IMR-90 (cell line): ENCODE results near the gene FXR2. TPM values are rescaled to one million over a fixed set of nuclear protein-coding genes. Genes with fewer than 3 reads are reported as not detected.
A peak's percentile ranks its signal among the peaks of the same experiment; 100 is the strongest.

Experiments
- ATAC-seq: fragments of 200-7000 bp; cut with Tn5 transposase; 2 replicates; pipeline ENCODE4 v1.9.1; 2020; ENCODE audit warnings: low read depth, mild to moderate bottlenecking, moderate library complexity
- BruUV-seq: library from RNA; stranded (reverse); fragments of 400-500 nt; replicated peaks from 2 replicates; lab custom pipeline; 2021; lab: Mats Ljungman, UMichigan
- CTCF ChIA-PET: fragments of 300-600 bp; formaldehyde crosslinking; extraction: SDS; loops from one replicate; lab custom pipeline; 2021; ENCODE audit warnings: antibody characterized with exemption; lab: Yijun Ruan, JAX
- POLR2A ChIA-PET: fragments of 300-600 bp; sonication (Branson Sonifier 250); formaldehyde crosslinking; loops from one replicate; lab custom pipeline; 2022; ENCODE audit warnings: antibody characterized with exemption; ENCODE audit not compliant: unreplicated experiment; lab: Charles Lee
- DNase-seq: peaks from one replicate; pipeline ENCODE4 v3.0.0; 2013
- H2AFZ ChIP-seq: replicated peaks from 2 replicates; pipeline ENCODE3; 2013; ENCODE audit warnings: low read length, mild to moderate bottlenecking; ENCODE audit not compliant: poor library complexity
- H2AK5ac ChIP-seq: 2 replicates; pipeline ENCODE4 v1.6.1; 2013; ENCODE audit warnings: low read depth, low read length, inconsistent platforms
- H2AK9ac ChIP-seq: replicated peaks from 2 replicates; pipeline ENCODE3; 2013; ENCODE audit warnings: mild to moderate bottlenecking, low read depth, low read length, moderate library complexity; ENCODE audit not compliant: poor library complexity
- H2BK120ac ChIP-seq: 2 replicates; pipeline ENCODE4 v1.6.1; 2013; ENCODE audit warnings: low read depth, low read length, inconsistent platforms
- H2BK15ac ChIP-seq: 3 replicates; pipeline ENCODE4 v1.6.1; 2013; ENCODE audit warnings: low read depth, low read length, inconsistent platforms
- H2BK20ac ChIP-seq: 2 replicates; pipeline ENCODE4 v1.6.1; 2013; ENCODE audit warnings: low read depth, mild to moderate bottlenecking, inconsistent platforms, low read length, moderate library complexity
- H2BK5ac ChIP-seq: 2 replicates; pipeline ENCODE4 v1.6.1; 2013; ENCODE audit warnings: mild to moderate bottlenecking, low read depth, low read length, inconsistent platforms; ENCODE audit not compliant: poor library complexity, severe bottlenecking
- H3K14ac ChIP-seq: replicated peaks from 2 replicates; pipeline ENCODE4 v1.6.1; 2013; ENCODE audit warnings: low read depth, low read length, inconsistent platforms
- H3K18ac ChIP-seq: 2 replicates; pipeline ENCODE4 v1.6.1; 2013; ENCODE audit warnings: low read depth, low read length, control low read depth
- H3K23ac ChIP-seq: 2 replicates; pipeline ENCODE4 v1.6.1; 2013; ENCODE audit warnings: low read depth, low read length, inconsistent platforms
- H3K27ac ChIP-seq: 2 replicates; pipeline ENCODE4 v1.5.1; 2013; ENCODE audit warnings: mild to moderate bottlenecking, control low read depth, low read length; ENCODE audit not compliant: insufficient read depth
- H3K27me3 ChIP-seq: 2 replicates; pipeline ENCODE4 v1.6.1; 2013; ENCODE audit warnings: low read length; ENCODE audit not compliant: control insufficient read depth, insufficient read depth
- H3K36me3 ChIP-seq: 2 replicates; pipeline ENCODE4 v1.6.1; 2013; ENCODE audit warnings: low read length, mixed read lengths; ENCODE audit not compliant: control insufficient read depth, insufficient read depth
- H3K4ac ChIP-seq: 2 replicates; pipeline ENCODE4 v1.6.1; 2013; ENCODE audit warnings: low read depth, low read length, inconsistent platforms
- H3K4me1 ChIP-seq: 2 replicates; pipeline ENCODE4 v1.6.1; 2013; ENCODE audit warnings: low read length, mixed read lengths; ENCODE audit not compliant: control insufficient read depth, insufficient read depth
- H3K4me2 ChIP-seq: 2 replicates; pipeline ENCODE4 v1.6.1; 2013; ENCODE audit warnings: low read depth, mild to moderate bottlenecking, control low read depth, low read length, moderate library complexity
- H3K4me3 ChIP-seq: 2 replicates; pipeline ENCODE4 v1.5.1; 2013; ENCODE audit warnings: low read depth, mild to moderate bottlenecking, control low read depth, low read length, moderate library complexity; ENCODE audit not compliant: insufficient read depth
- H3K56ac ChIP-seq: 2 replicates; pipeline ENCODE4 v1.6.1; 2013; ENCODE audit warnings: low read length, inconsistent platforms; ENCODE audit not compliant: insufficient read depth; ENCODE audit errors: extremely low read depth
- H3K79me1 ChIP-seq, 2 experiments: 2 replicates each; pipeline ENCODE4 v1.6.1; 2013; ENCODE audit warnings: low read length in 2 of 2, inconsistent platforms in 1 of 2, low read depth in 1 of 2
- H3K9ac ChIP-seq: 2 replicates; pipeline ENCODE4 v1.6.1; 2013; ENCODE audit warnings: low read depth, low read length, control low read depth
- H3K9me1 ChIP-seq: 2 replicates; pipeline ENCODE4 v1.6.1; 2013; ENCODE audit warnings: low read length, inconsistent platforms; ENCODE audit not compliant: insufficient read depth
- H3K9me3 ChIP-seq: 2 replicates; pipeline ENCODE4 v1.6.1; 2013; ENCODE audit warnings: low read length; ENCODE audit not compliant: control insufficient read depth, insufficient read depth
- H4K20me1 ChIP-seq: 2 replicates; pipeline ENCODE4 v1.6.1; 2013; ENCODE audit warnings: low read length, inconsistent platforms; ENCODE audit not compliant: insufficient read depth
- H4K5ac ChIP-seq: 2 replicates; pipeline ENCODE4 v1.6.1; 2013; ENCODE audit warnings: mild to moderate bottlenecking, low read depth, low read length, control low read depth
- H4K8ac ChIP-seq, 2 experiments: 2 replicates each; pipeline ENCODE4 v1.6.1; 2013; ENCODE audit warnings: low read depth in 2 of 2, low read length in 2 of 2, control low read depth in 1 of 2, inconsistent platforms in 1 of 2
- H4K91ac ChIP-seq: 2 replicates; pipeline ENCODE4 v1.6.1; 2013; ENCODE audit warnings: low read depth, low read length, inconsistent platforms; ENCODE audit not compliant: insufficient read depth
- BHLHE40 ChIP-seq: fragments of 150-350 bp; IDR thresholded peaks from 2 replicates; pipeline ENCODE4 v1.6.1; 2016; ENCODE audit warnings: mild to moderate bottlenecking, low read depth, low read length
- CEBPB ChIP-seq: IDR thresholded peaks from 2 replicates; pipeline ENCODE4 v1.6.1; 2012; ENCODE audit warnings: low read depth, low read length, improper control_type of control experiment
- CHD1 ChIP-seq: IDR thresholded peaks from 2 replicates; pipeline ENCODE4 v1.6.1; 2012; ENCODE audit warnings: low read depth, low read length, improper control_type of control experiment
- CTCF ChIP-seq: conservative IDR thresholded peaks from 2 replicates; pipeline ENCODE4 v1.5.1; 2012; ENCODE audit warnings: mild to moderate bottlenecking, low read depth, low read length, improper control_type of control experiment
- FOS ChIP-seq: fragments of 150-350 bp; IDR thresholded peaks from 2 replicates; pipeline ENCODE4 v1.6.1; 2016; ENCODE audit warnings: low read depth, low read length
- MAFK ChIP-seq: IDR thresholded peaks from 2 replicates; pipeline ENCODE4 v1.6.1; 2012; ENCODE audit warnings: low read depth, low read length, improper control_type of control experiment
- MAZ ChIP-seq: IDR thresholded peaks from 2 replicates; pipeline ENCODE4 v1.6.1; 2012; ENCODE audit warnings: low read depth, mild to moderate bottlenecking, low read length, improper control_type of control experiment, moderate library complexity, borderline replicate concordance
- MXI1 ChIP-seq: IDR thresholded peaks from 2 replicates; pipeline ENCODE4 v1.6.1; 2012; ENCODE audit warnings: low read depth, mild to moderate bottlenecking, low read length, moderate library complexity, borderline replicate concordance
- NFE2L2 ChIP-seq: fragments of 150-350 bp; IDR thresholded peaks from 2 replicates; pipeline ENCODE4 v1.6.1; 2016; ENCODE audit warnings: low read depth, mild to moderate bottlenecking, low read length
- POLR2A ChIP-seq: IDR thresholded peaks from 2 replicates; pipeline ENCODE4 v1.6.1; 2012; ENCODE audit warnings: mild to moderate bottlenecking, low read depth, low read length
- RAD21 ChIP-seq: IDR thresholded peaks from 2 replicates; pipeline ENCODE4 v1.6.1; 2012; ENCODE audit warnings: low read length, improper control_type of control experiment
- RCOR1 ChIP-seq: IDR thresholded peaks from 2 replicates; pipeline ENCODE4 v1.6.1; 2012; ENCODE audit warnings: mild to moderate bottlenecking, low read length, improper control_type of control experiment; ENCODE audit not compliant: insufficient replicate concordance
- RFX5 ChIP-seq: IDR thresholded peaks from 2 replicates; pipeline ENCODE4 v1.8.0; 2012; ENCODE audit warnings: low read depth, mild to moderate bottlenecking, low read length, moderate library complexity
- SMC3 ChIP-seq: fragments of 150-350 bp; IDR thresholded peaks from 2 replicates; pipeline ENCODE4 v1.6.1; 2016; ENCODE audit warnings: low read depth, mild to moderate bottlenecking, antibody characterized with exemption, low read length, moderate library complexity
- WGBS, 2 experiments: methylation state at CpG; one replicate each; pipeline versions ENCODE4 v1.1.5 to v1.1.7; 2013; ENCODE audit warnings: missing lambda C conversion rate in 2 of 2; ENCODE audit not compliant: insufficient read length in 1 of 2; ENCODE audit errors: extremely low coverage in 2 of 2; 5-methylcytosine and 5-hydroxymethylcytosine counted together
- dilution Hi-C: fragments of 300-500 bp; cut with HindIII; formaldehyde crosslinking; loops from one replicate; pipeline ENCODE4 v1.14.3; 2018; ENCODE audit warnings: low sequenced_read_pairs; ENCODE audit not compliant: unreplicated experiment
- in situ Hi-C: fragments of 300-500 bp; cut with MboI; formaldehyde crosslinking; loops from 3 replicates; pipeline ENCODE4 v1.14.3; 2019; ENCODE audit warnings: low sequenced_read_pairs, inconsistent platforms, mixed read lengths
- intact Hi-C: fragments of 100-400 bp; cut with micrococcal nuclease; formaldehyde crosslinking; loops from 2 replicates; pipeline ENCODE4 v1.10.0; 2022
- polyA plus RNA-seq, 3 experiments: library from polyadenylated mRNA; depleted of rRNA; stranded (reverse); fragments of >200 nt; gene quantifications; 2 replicates each; pipeline ENCODE4 v1.2.3, GENCODE V29; 2012; ENCODE audit warnings: low replicate concordance in 1 of 3
- total RNA-seq: library from RNA; depleted of rRNA; stranded (reverse); fragments of >200 nt; gene quantifications from 2 replicates; pipeline ENCODE4 v1.2.3, GENCODE V29; 2012
- TF ChIP-seq, protein P1 (sequence below): fragments of 150-350 bp; IDR thresholded peaks from 2 replicates; pipeline ENCODE4 v1.6.1; 2017; ENCODE audit warnings: mild to moderate bottlenecking, antibody characterized with exemption, low read length, low read depth
- TF ChIP-seq, protein P2 (sequence below): fragments of 150-350 bp; IDR thresholded peaks from 2 replicates; pipeline ENCODE4 v1.6.1; 2016; ENCODE audit warnings: low read depth, mild to moderate bottlenecking, low read length, moderate library complexity, borderline replicate concordance

FXR2 gene
- total and polyA plus RNA-seq, 2 of the 4 experiments (the other 2 are of a cell fraction) = 39.1 to 55.9 TPM

GRCh38 chr17:7626307-7626706, 11.6 kb upstream of the FXR2 start:
- Histone ChIP-seq H3K9me3 (no peaks in the 10 kb centered on the region), H3K4me3 (no peak overlapping the region), H3K79me1 (peaks cover 6 to 12% of the 10 kb centered on the region in 2 experiments), H2BK120ac (no peak overlapping the region), H2AFZ (no peak overlapping the region), H3K4me2 (peak overlapping the region; percentile 91; the same call in 1 of the 2 replicates), H3K18ac (no peak overlapping the region), H2BK5ac (no peak overlapping the region), H2AK5ac (peak overlapping the region; percentile 2; the same call in 1 of the 2 replicates), H2AK9ac (no peak overlapping the region), H3K9ac (peak overlapping the region; percentile 98; the same call in 1 of the 2 replicates), H3K27ac (no peak overlapping the region), H4K91ac (no peak overlapping the region), H3K27me3 (no peaks in the 10 kb centered on the region), H3K14ac (no peak overlapping the region; the same call in 1 of the 2 replicates), H4K20me1 (no peaks in the 10 kb centered on the region), H3K56ac (no peak overlapping the region), H3K36me3 (peaks cover 4% of the 10 kb centered on the region), H2BK15ac (no peak overlapping the region), H4K5ac (no peak overlapping the region), H3K4me1 (peaks cover 4% of the 10 kb centered on the region; the same call in 1 of the 2 replicates), H3K23ac (0 out of 2 replicates have a peak overlapping the region, but pooled peaks have one; percentile 1), H3K4ac (no peak overlapping the region), H4K8ac (no peak overlapping the region), H3K9me1 (no peaks in the 10 kb centered on the region), H2BK20ac (no peak overlapping the region)
- no peak for DNase-seq
- intact Hi-C loops = no loop called here
- in situ Hi-C loops = no loop called here
- BruUV-seq = no TSS peak
- CTCF ChIA-PET = interaction anchor here (0.7 kb wide), 1 partner anchor 61 kb away, joined by 3 read pairs; the partner anchor contains the start of gene TP53
- POLR2A ChIA-PET = no interaction called here
- 94% methylated on average over 4 of the region's 7 CpGs; no CpG with 5 or more reads in 1 of the 2 experiments for WGBS, 2 experiments
- no peak for ATAC-seq
- TF ChIP-seq, protein P1, sequence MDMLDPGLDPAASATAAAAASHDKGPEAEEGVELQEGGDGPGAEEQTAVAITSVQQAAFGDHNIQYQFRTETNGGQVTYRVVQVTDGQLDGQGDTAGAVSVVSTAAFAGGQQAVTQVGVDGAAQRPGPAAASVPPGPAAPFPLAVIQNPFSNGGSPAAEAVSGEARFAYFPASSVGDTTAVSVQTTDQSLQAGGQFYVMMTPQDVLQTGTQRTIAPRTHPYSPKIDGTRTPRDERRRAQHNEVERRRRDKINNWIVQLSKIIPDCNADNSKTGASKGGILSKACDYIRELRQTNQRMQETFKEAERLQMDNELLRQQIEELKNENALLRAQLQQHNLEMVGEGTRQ = no peak
- TF ChIP-seq CHD1 = no peak
- no peak for TF ChIP-seq RCOR1
- TF ChIP-seq FOS = no peak
- TF ChIP-seq CTCF = no peak
- no peak for TF ChIP-seq MAFK
- no peak for TF ChIP-seq POLR2A
- no peak for TF ChIP-seq MXI1
- TF ChIP-seq BHLHE40 = no peak
- TF ChIP-seq NFE2L2 = no peak
- no peak for TF ChIP-seq CEBPB
- TF ChIP-seq RFX5 = no peak
- TF ChIP-seq MAZ = no peak
- TF ChIP-seq SMC3 = no peak
- no peak for TF ChIP-seq RAD21
- TF ChIP-seq, protein P2, sequence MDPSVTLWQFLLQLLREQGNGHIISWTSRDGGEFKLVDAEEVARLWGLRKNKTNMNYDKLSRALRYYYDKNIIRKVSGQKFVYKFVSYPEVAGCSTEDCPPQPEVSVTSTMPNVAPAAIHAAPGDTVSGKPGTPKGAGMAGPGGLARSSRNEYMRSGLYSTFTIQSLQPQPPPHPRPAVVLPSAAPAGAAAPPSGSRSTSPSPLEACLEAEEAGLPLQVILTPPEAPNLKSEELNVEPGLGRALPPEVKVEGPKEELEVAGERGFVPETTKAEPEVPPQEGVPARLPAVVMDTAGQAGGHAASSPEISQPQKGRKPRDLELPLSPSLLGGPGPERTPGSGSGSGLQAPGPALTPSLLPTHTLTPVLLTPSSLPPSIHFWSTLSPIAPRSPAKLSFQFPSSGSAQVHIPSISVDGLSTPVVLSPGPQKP = no peak
- dilution Hi-C loops = no loop called here
